Esophagus muscularis mucosa (tissue), 4 donors: ENCODE data around the gene FADS1. TPM values are rescaled to one million over a fixed set of nuclear protein-coding genes. Genes with fewer than 3 reads are reported as not detected.

Experiments
- DNase-seq: peaks from one replicate; pipeline ENCODE4 v3.0.0-alpha.2; 2017; ENCODE audit errors: extremely low spot score
- H3K27ac ChIP-seq, 4 donors: fragments of 200-600 bp; sonication (generic); replicated peaks in 1 of 4; 1 replicate in 3 of 4; 2 replicates in 1 of 4; pipeline ENCODE4 v1.5.1; 2016 to 2019; ENCODE audit warnings: mild to moderate bottlenecking in 1 of 4
- H3K27me3 ChIP-seq, 4 donors: fragments of 200-600 bp; sonication (generic); one replicate each; pipeline versions ENCODE4 v1.5.1 to v1.6.0; 2016 to 2019
- H3K36me3 ChIP-seq, 4 donors: fragments of 200-600 bp; sonication (generic); one replicate each; pipeline ENCODE4 v1.5.1; 2016 to 2019
- H3K4me1 ChIP-seq, 4 donors: fragments of 200-600 bp; sonication (generic); one replicate each; pipeline ENCODE4 v1.5.1; 2016 to 2019
- H3K4me3 ChIP-seq, 4 donors: fragments of 200-600 bp; sonication (generic); 1 replicate in 2 of 4; 2 replicates in 2 of 4; pipeline ENCODE4 v1.5.1; 2016 to 2019; ENCODE audit warnings: mild to moderate bottlenecking in 4 of 4, moderate library complexity in 1 of 4
- H3K9me3 ChIP-seq, 4 donors: fragments of 200-600 bp; sonication (generic); 1 replicate in 3 of 4; 2 replicates in 1 of 4; pipeline ENCODE4 v1.5.1; 2016 to 2019
- CTCF ChIP-seq, 3 experiments: fragments of 200-600 bp in 2 of 3; fragments of 450-650 bp in 1 of 3; sonication (generic) in 2 of 3; IDR thresholded peaks; one replicate each; pipeline ENCODE4 v1.5.1; 2017 to 2019; ENCODE audit warnings: antibody characterized with exemption in 3 of 3, mild to moderate bottlenecking in 2 of 3, moderate library complexity in 1 of 3
- EP300 ChIP-seq: sonication (generic); formaldehyde crosslinking; IDR thresholded peaks from one replicate; pipeline ENCODE4 v1.6.1; 2017; ENCODE audit warnings: antibody characterized with exemption
- POLR2A ChIP-seq: fragments of 450-650 bp; IDR thresholded peaks from one replicate; pipeline ENCODE4 v1.6.1; 2017; ENCODE audit warnings: antibody characterized with exemption, moderate library complexity, mild to moderate bottlenecking, low read depth
- POLR2AphosphoS5 ChIP-seq, 2 donors: sonication (generic); formaldehyde crosslinking; IDR thresholded peaks; one replicate each; pipeline ENCODE4 v1.6.1; 2017; ENCODE audit warnings: antibody characterized with exemption in 2 of 2
- WGBS: methylation state at CpG from one replicate; pipeline ENCODE4 v1.1.5; 2018; 5-methylcytosine and 5-hydroxymethylcytosine counted together
- intact Hi-C: fragments of 100-400 bp; cut with DNase I; formaldehyde crosslinking; loops from one replicate; pipeline ENCODE4 v1.15.1; 2023
- total RNA-seq, 4 donors: library from RNA; depleted of rRNA; stranded (reverse); fragments of >200 nt; gene quantifications; one replicate each; pipeline versions ENCODE4 v1.1.0 to v1.2.1, GENCODE V29; 2016

The FADS1 gene
- total RNA-seq, 4 donors from 2014 or later, result 20.2 to 26.0 (median 23.8) TPM

GRCh38 chr11:61839742-61840141, 22.9 kb upstream of the FADS1 start:
- H3K36me3 ChIP-seq, result peaks cover 0 to 71% (median 25%) of the 10 kb centered on the region in 4 donors
- no peak overlapping the region for H3K4me3 ChIP-seq
- H3K27ac ChIP-seq, result no peak overlapping the region
- WGBS, result 100% methylated on average over 2 of the region's 2 CpGs
- no peaks in the 10 kb centered on the region for H3K27me3 ChIP-seq
- no peaks in the 10 kb centered on the region for H3K9me3 ChIP-seq
- peaks cover 5 to 13% (median 12%) of the 10 kb centered on the region in 4 donors for H3K4me1 ChIP-seq
- TF ChIP-seq EP300 (no peak), POLR2AphosphoS5 (IDR thresholded peaks at IDR 0.05) (no peak), CTCF (IDR thresholded peaks at IDR 0.05) (no peak), POLR2A (no peak)
- DNase-seq, result no peak
- intact Hi-C loops, result no loop called here

DNA sequence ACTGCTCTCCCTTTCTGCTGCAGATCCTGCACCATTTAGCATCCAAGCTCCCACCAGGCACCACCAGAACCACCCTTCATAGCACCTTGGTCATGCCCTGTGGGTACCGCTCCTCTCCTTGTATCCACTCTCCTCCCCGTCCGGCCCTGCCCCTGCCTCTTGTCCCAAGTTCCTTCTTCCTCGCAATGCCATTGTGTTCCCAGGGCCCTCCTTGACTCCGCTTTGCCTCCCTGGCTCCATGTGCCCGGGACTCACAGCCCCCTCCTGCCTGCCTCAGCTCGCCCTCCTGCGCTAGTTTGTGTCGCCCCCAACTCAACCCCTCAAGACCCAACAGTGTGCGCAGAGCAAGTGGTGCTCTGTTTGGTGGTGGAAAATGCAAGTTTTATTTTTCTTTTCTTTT, 22.1 kb upstream of the FADS1 start:
- Histone ChIP-seq H3K4me3 (no peak overlapping the region), H3K9me3 (no peaks in the 10 kb centered on the region), H3K27ac (no peak overlapping the region), H3K36me3 (peaks cover 0 to 63% (median 25%) of the 10 kb centered on the region in 4 donors), H3K4me1 (peaks cover 13 to 21% (median 18%) of the 10 kb centered on the region in 4 donors), H3K27me3 (no peaks in the 10 kb centered on the region)
- no peak for TF ChIP-seq EP300
- no peak for TF ChIP-seq POLR2A
- no peak for TF ChIP-seq CTCF (IDR thresholded peaks at IDR 0.05)
- TF ChIP-seq POLR2AphosphoS5 (IDR thresholded peaks at IDR 0.05), result no peak
- WGBS, result 86% methylated on average over 10 of the region's 10 CpGs
- DNase-seq, result no peak
- intact Hi-C loops, result no loop called here

DNA sequence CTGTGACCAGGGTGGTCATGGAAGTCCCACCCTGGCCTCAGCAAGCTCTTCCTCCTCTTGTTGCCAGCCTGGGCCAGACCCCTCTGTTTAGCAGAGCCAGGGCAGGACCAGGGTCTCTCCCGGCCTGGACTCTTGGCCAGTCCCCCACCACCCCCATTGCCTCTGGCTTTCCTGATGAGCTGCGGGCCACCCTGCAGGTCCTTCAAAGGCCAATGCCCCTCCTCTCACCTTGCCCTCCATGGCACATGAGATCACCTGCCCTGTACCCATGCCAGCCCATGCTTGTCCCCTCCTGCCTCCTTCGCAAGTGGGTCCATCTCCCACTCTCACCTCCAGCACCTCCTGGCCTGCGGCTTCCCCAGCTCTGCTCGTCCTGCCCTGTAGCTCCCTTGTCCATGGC, 21.7 kb upstream of the FADS1 start:
- no peaks in the 10 kb centered on the region for H3K27me3 ChIP-seq
- intact Hi-C loops, result no loop called here
- H3K36me3 ChIP-seq, result peaks cover 0 to 59% (median 24%) of the 10 kb centered on the region in 4 donors
- no peaks in the 10 kb centered on the region for H3K9me3 ChIP-seq
- 96% methylated on average over 5 of the region's 5 CpGs for WGBS
- H3K4me1 ChIP-seq, result peaks cover 13 to 25% (median 19%) of the 10 kb centered on the region in 4 donors
- no peak for DNase-seq
- no peak overlapping the region for H3K4me3 ChIP-seq
- no peak overlapping the region for H3K27ac ChIP-seq
- TF ChIP-seq EP300, result no peak
- TF ChIP-seq POLR2A, result no peak
- TF ChIP-seq POLR2AphosphoS5 (IDR thresholded peaks at IDR 0.05), result no peak
- no peak for TF ChIP-seq CTCF (IDR thresholded peaks at IDR 0.05)

GRCh38 chr11:61837411-61838005, 20.7 kb upstream of the FADS1 start:
- DNase-seq, result no peak
- TF ChIP-seq POLR2AphosphoS5 (IDR thresholded peaks at IDR 0.05) (no peak), CTCF (IDR thresholded peaks at IDR 0.05) (no peak), EP300 (no peak), POLR2A (no peak)
- H3K27ac ChIP-seq, result no peak overlapping the region
- WGBS, result 82% methylated on average over 9 of the region's 15 CpGs
- peaks cover 13 to 28% (median 20%) of the 10 kb centered on the region in 4 donors for H3K4me1 ChIP-seq
- no peaks in the 10 kb centered on the region for H3K27me3 ChIP-seq
- H3K4me3 ChIP-seq, result no peak overlapping the region
- intact Hi-C loops, result no loop called here
- H3K36me3 ChIP-seq, result peaks cover 0 to 49% (median 20%) of the 10 kb centered on the region in 4 donors
- H3K9me3 ChIP-seq, result no peaks in the 10 kb centered on the region

DNA sequence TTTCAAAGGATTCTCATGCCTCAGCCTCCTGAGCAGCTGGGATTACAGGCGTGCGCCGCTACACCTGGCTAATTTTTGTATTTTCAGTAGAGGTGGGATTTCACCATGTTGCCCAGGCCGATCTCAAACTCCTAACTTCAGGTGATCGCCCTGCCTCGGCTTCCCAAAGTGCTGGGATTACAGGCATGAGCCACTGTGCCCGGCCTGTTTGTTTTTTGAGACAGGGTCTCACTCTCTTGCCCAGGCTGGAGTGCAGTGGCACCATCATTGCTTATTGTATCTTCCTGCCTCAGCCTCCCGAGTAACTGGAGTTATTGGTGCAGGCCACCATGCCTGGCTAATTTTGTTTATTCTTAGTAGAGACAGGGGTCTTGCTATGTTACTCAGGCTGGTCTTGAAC, 19.4 kb upstream of the FADS1 start:
- intact Hi-C loops, result no loop called here
- TF ChIP-seq POLR2A, result no peak
- TF ChIP-seq POLR2AphosphoS5 (IDR thresholded peaks at IDR 0.05), result no peak
- TF ChIP-seq CTCF (IDR thresholded peaks at IDR 0.05), result no peak
- TF ChIP-seq EP300, result no peak
- Histone ChIP-seq H3K27me3 (no peaks in the 10 kb centered on the region), H3K36me3 (peaks cover 0 to 36% (median 16%) of the 10 kb centered on the region in 4 donors), H3K4me1 (peaks cover 13 to 36% (median 26%) of the 10 kb centered on the region in 4 donors), H3K27ac (peak overlapping the region in 1 of 4 donors; percentile 79), H3K9me3 (no peaks in the 10 kb centered on the region), H3K4me3 (no peak overlapping the region)
- no peak for DNase-seq
- 96% methylated on average over 8 of the region's 8 CpGs for WGBS
